K562 (cell line): Measurements from ENCODE around the gene ERCC1. TPM values are rescaled to one million over a fixed set of nuclear protein-coding genes. Genes with fewer than 3 reads are reported as not detected.
A peak's percentile ranks its signal among the peaks of the same experiment; 100 is the strongest.

Source experiments
- ATF4 ChIP-seq: fragments of 450-650 bp; formaldehyde crosslinking; IDR thresholded peaks from 2 replicates; pipeline ENCODE4 v1.4.0; 2022; ENCODE audit warnings: mild to moderate bottlenecking, moderate library complexity
- BRCA1 ChIP-seq, 2 experiments: fragments of 450-650 bp in 1 of 2; sonication (generic) in 1 of 2; formaldehyde crosslinking in 1 of 2; IDR thresholded peaks; 2 replicates each; pipeline versions ENCODE4 v1.5.0 to v1.6.1; 2017 to 2020; ENCODE audit warnings: mild to moderate bottlenecking in 1 of 2, missing genetic modification reagents in 1 of 2
- CCNT2 ChIP-seq: IDR thresholded peaks from 2 replicates; pipeline ENCODE4 v1.6.1; 2011; ENCODE audit warnings: borderline replicate concordance, low read depth, mild to moderate bottlenecking, moderate library complexity, mixed read lengths, low read length; ENCODE audit not compliant: insufficient read length; ENCODE audit errors: extremely low read depth
- CREM ChIP-seq: IDR thresholded peaks from 2 replicates; pipeline ENCODE4 v1.6.1; 2014; ENCODE audit warnings: antibody characterized with exemption, low read depth
- E2F4 ChIP-seq: sonication (generic); formaldehyde crosslinking; IDR thresholded peaks from 2 replicates; pipeline ENCODE4 v1.8.0; 2022; ENCODE audit warnings: mild to moderate bottlenecking, low read depth, missing genetic modification reagents
- EGR1 ChIP-seq: fragments of 450-650 bp; conservative IDR thresholded peaks from 2 replicates; pipeline ENCODE4 v1.6.1; 2017; ENCODE audit warnings: mild to moderate bottlenecking
- ETV6 ChIP-seq, 3 experiments: fragments of 150-350 bp in 1 of 3; sonication (generic) in 1 of 3; formaldehyde crosslinking in 1 of 3; IDR thresholded peaks; 2 replicates each; pipeline versions ENCODE4 v1.6.1 to v1.8.0; 2014 to 2022; ENCODE audit warnings: borderline replicate concordance in 2 of 3, low read depth in 2 of 3, antibody characterized with exemption in 1 of 3, low read length in 1 of 3, mild to moderate bottlenecking in 1 of 3, missing genetic modification reagents in 1 of 3
- FOXA1 ChIP-seq: fragments of 450-650 bp; IDR thresholded peaks from 2 replicates; pipeline ENCODE4 v1.6.1; 2016; ENCODE audit warnings: mild to moderate bottlenecking, borderline replicate concordance
- FOXM1 ChIP-seq, 2 experiments: fragments of 450-650 bp in 1 of 2; sonication (generic) in 1 of 2; formaldehyde crosslinking in 1 of 2; IDR thresholded peaks; 2 replicates each; pipeline versions ENCODE4 v1.6.1 to v1.9.0; 2017 to 2022; ENCODE audit warnings: low read depth in 2 of 2, mild to moderate bottlenecking in 2 of 2, missing genetic modification reagents in 1 of 2, moderate library complexity in 1 of 2
- FOXO4 ChIP-seq: fragments of 450-650 bp; formaldehyde crosslinking; IDR thresholded peaks from 2 replicates; pipeline ENCODE4 v1.4.0; 2020; ENCODE audit warnings: mild to moderate bottlenecking, moderate library complexity
- GABPA ChIP-seq: fragments of 200-800 bp; sonication (Bioruptor generic); conservative IDR thresholded peaks from 2 replicates; pipeline ENCODE4 v1.6.1; 2016; ENCODE audit warnings: low read depth, missing genetic modification characterization, missing compliant biosample characterization
- GATAD2A ChIP-seq: fragments of 450-650 bp; IDR thresholded peaks from 2 replicates; pipeline ENCODE4 v1.6.1; 2017
- GTF2A2 ChIP-seq: IDR thresholded peaks from 2 replicates; pipeline ENCODE4 v1.6.1; 2016; ENCODE audit warnings: mild to moderate bottlenecking, missing genetic modification characterization, missing compliant biosample characterization
- MAFK ChIP-seq: IDR thresholded peaks from 2 replicates; pipeline ENCODE4 v1.6.1; 2011; ENCODE audit warnings: low read length, improper control_type of control experiment
- MIER1 ChIP-seq: fragments of 450-650 bp; IDR thresholded peaks from 2 replicates; pipeline ENCODE4 v1.6.1; 2016; ENCODE audit warnings: antibody characterized with exemption, mild to moderate bottlenecking, low read depth
- PHF20 ChIP-seq: fragments of 450-650 bp; IDR thresholded peaks from 2 replicates; pipeline ENCODE4 v1.6.1; 2018; ENCODE audit not compliant: partially characterized antibody
- PREB ChIP-seq: sonication (generic); formaldehyde crosslinking; IDR thresholded peaks from 2 replicates; pipeline ENCODE4 v1.8.1; 2023; ENCODE audit warnings: mild to moderate bottlenecking, missing genetic modification reagents
- RNF219 ChIP-seq: fragments of 250-450 bp; sonication (Bioruptor Pico); IDR thresholded peaks from 2 replicates; pipeline ENCODE4 v1.5.0; 2022; ENCODE audit warnings: mild to moderate bottlenecking
- SRF ChIP-seq, 2 experiments: fragments of 250-450, 450-650 bp in 1 of 2; sonication (Bioruptor Pico) in 1 of 2; sonication (generic) in 1 of 2; formaldehyde crosslinking; IDR thresholded peaks; 2 replicates each; pipeline versions ENCODE4 v1.5.0 to v1.5.1; 2020 to 2022; ENCODE audit warnings: mild to moderate bottlenecking in 1 of 2, missing genetic modification reagents in 1 of 2
- ZBED1 ChIP-seq: IDR thresholded peaks from 2 replicates; pipeline ENCODE4 v1.6.1; 2014
- ZNF124 ChIP-seq: sonication (generic); formaldehyde crosslinking; IDR thresholded peaks from 2 replicates; pipeline ENCODE4 v1.8.1; 2022; ENCODE audit warnings: missing genetic modification reagents
- ZNF41 ChIP-seq: fragments of 250-450 bp; sonication (Bioruptor Pico); conservative IDR thresholded peaks from 2 replicates; pipeline ENCODE4 v1.4.0; 2020; ENCODE audit warnings: mild to moderate bottlenecking
- ZNF551 ChIP-seq: fragments of 250-450 bp; sonication (Bioruptor Pico); IDR thresholded peaks from 2 replicates; pipeline ENCODE4 v1.5.0; 2021; ENCODE audit warnings: mild to moderate bottlenecking, moderate library complexity
- polyA plus RNA-seq, 8 experiments: library from polyadenylated mRNA; depleted of rRNA in 4 of 8; stranded (reverse) in 5 of 8; unstranded in 3 of 8; fragments of >200 nt; fragmentation: Nextera tagmentation in 2 of 8; fragmentation: Illumina TruSeq in 1 of 8; extraction: Ambion mirVana in 2 of 8; extraction: Trizol in 1 of 8; gene quantifications; 2 replicates each; pipeline versions ENCODE4 v1.2.1 to v1.2.3, GENCODE V29; 2011 to 2014; ENCODE audit warnings: inconsistent platforms in 1 of 8, missing spikeins in 1 of 8
- total RNA-seq, 7 experiments: library from RNA; depleted of rRNA in 6 of 7; stranded (reverse); fragments of >200 nt in 6 of 7; fragmentation: Illumina TruSeq in 2 of 7; extraction: Trizol in 2 of 7; gene quantifications; 2 replicates each; pipeline versions ENCODE4 v1.2.1 to v1.2.3, GENCODE V29; 2011 to 2021; ENCODE audit warnings: low replicate concordance in 1 of 7

The ERCC1 gene
- total and polyA plus RNA-seq, 9 of the 15 experiments (the other 6 are each of a cell fraction or from before 2014, with no cell fraction given), result 9.3 to 92.6 (median 60.0) TPM

GRCh38 chr19:45442408-45442777 is 18.7 kb upstream of the ERCC1 start (continued):
- TF ChIP-seq PREB (CRISPR knock-in tag), result no peak
- TF ChIP-seq GTF2A2, result 0 out of 2 replicates have a peak, but pooled peaks have one; percentile 53
- TF ChIP-seq ETV6 (IDR thresholded peaks at IDR 0.05; ENCODE audit: borderline replicate concordance in 1 of 2, low read depth in 2 of 2, low read length in 1 of 2), result no peak; a peak in 1 of 4 replicates
- no peak for TF ChIP-seq ETV6 (CRISPR knock-in tag; IDR thresholded peaks at IDR 0.05; ENCODE audit: borderline replicate concordance)
- TF ChIP-seq MAFK, result no peak
- no peak for TF ChIP-seq SRF (CRISPR knock-in tag; IDR thresholded peaks at IDR 0.05)
- TF ChIP-seq FOXM1 (IDR thresholded peaks at IDR 0.05; ENCODE audit: low read depth), result peak; percentile 20; the same call in 1 of the 2 replicates
- no peak for TF ChIP-seq FOXM1 (CRISPR knock-in tag; IDR thresholded peaks at IDR 0.05; ENCODE audit: low read depth)
- no peak for TF ChIP-seq ZNF124 (CRISPR knock-in tag)
- TF ChIP-seq E2F4, result no peak
- no peak for TF ChIP-seq FOXA1
- TF ChIP-seq ZNF41 (CRISPR knock-in tag), result no peak
- no peak for TF ChIP-seq GABPA (tag)
- TF ChIP-seq FOXO4 (CRISPR knock-in tag), result no peak
- TF ChIP-seq BRCA1 (IDR thresholded peaks at IDR 0.05), result no peak
- TF ChIP-seq BRCA1 (CRISPR knock-in tag; IDR thresholded peaks at IDR 0.05), result no peak
- TF ChIP-seq EGR1, result no peak
- TF ChIP-seq ATF4 (CRISPR knock-in tag), result no peak
- no peak for TF ChIP-seq ZBED1
- no peak for TF ChIP-seq GATAD2A
- TF ChIP-seq CREM, result no peak
- no peak for TF ChIP-seq CCNT2
- TF ChIP-seq RNF219 (CRISPR knock-in tag), result no peak
- no peak for TF ChIP-seq ZNF551 (CRISPR knock-in tag)
- TF ChIP-seq PHF20, result peak; percentile 92
- TF ChIP-seq MIER1, result peak; percentile 28; the same call in 1 of the 2 replicates
